ENCODE data around the gene HOXB9.

DNA sequence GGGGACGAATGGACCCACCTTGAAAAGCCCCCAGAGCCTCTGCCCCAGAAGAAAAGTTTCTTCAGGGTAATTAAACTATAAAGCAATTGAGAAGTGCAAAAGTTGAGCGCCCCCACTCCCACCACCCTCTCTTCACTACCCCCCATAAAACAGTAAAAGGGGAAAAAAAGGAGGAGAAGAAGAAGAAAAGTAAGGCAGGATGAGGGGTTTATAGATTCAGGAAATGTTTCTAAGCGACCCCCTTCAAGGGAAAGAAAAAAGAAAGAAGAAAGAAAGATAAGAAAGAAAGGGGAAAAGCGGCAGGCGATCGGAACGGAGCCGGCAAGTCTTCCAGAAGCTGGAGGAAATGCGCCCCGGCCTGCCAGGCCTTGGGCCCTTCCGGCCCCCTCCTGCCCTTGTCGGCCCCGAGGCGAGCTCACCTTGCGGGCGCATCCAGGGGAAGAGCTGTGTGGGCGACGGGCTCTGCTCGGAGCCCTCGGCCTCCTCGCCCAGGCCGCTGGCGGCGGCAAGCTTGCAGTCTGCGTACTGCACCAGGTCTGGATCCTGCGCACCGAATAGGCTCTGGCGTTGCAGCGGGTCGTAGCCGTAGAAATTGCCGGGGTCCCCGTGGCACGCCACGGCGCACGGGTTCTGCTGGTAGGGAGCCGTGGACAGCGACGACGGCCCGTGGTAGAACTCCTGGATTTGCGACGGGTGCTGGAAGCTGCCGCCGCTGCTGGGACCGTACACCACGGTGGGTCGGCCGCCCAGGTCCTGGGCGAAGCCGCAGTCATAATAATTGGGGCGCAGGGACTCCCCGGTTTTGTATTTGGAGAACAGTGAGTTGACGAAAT lies 12.1 kb downstream of the HOXB9 start:
- TF ChIP-seq, protein P1, sequence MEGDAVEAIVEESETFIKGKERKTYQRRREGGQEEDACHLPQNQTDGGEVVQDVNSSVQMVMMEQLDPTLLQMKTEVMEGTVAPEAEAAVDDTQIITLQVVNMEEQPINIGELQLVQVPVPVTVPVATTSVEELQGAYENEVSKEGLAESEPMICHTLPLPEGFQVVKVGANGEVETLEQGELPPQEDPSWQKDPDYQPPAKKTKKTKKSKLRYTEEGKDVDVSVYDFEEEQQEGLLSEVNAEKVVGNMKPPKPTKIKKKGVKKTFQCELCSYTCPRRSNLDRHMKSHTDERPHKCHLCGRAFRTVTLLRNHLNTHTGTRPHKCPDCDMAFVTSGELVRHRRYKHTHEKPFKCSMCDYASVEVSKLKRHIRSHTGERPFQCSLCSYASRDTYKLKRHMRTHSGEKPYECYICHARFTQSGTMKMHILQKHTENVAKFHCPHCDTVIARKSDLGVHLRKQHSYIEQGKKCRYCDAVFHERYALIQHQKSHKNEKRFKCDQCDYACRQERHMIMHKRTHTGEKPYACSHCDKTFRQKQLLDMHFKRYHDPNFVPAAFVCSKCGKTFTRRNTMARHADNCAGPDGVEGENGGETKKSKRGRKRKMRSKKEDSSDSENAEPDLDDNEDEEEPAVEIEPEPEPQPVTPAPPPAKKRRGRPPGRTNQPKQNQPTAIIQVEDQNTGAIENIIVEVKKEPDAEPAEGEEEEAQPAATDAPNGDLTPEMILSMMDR (IDR thresholded peaks at IDR 0.05; ENCODE audit: borderline replicate concordance, extremely low read depth, low read length, poor library complexity, severe bottlenecking): no peak
- no peak for TF ChIP-seq EZH2 (IDR thresholded peaks at IDR 0.05; ENCODE audit: borderline replicate concordance, low read depth, low read length, severe bottlenecking)
